GM12878 (cell line): ENCODE results near the gene ABCB9. TPM values are rescaled to one million over a fixed set of nuclear protein-coding genes. Genes with fewer than 3 reads are reported as not detected.

Experiments
- CREM ChIP-seq: IDR thresholded peaks from 2 replicates; pipeline ENCODE4 v1.6.1; 2014; ENCODE audit warnings: antibody characterized with exemption, low read depth
- E2F4 ChIP-seq: IDR thresholded peaks from 2 replicates; pipeline ENCODE4 v1.6.1; 2012; ENCODE audit warnings: low read depth, low read length, improper control_type of control experiment
- EED ChIP-seq: sonication (generic); IDR thresholded peaks from 2 replicates; pipeline ENCODE4 v1.6.1; 2016; ENCODE audit warnings: antibody characterized with exemption, low read depth
- ELK1 ChIP-seq: IDR thresholded peaks from 2 replicates; pipeline ENCODE4 v1.6.1; 2012; ENCODE audit warnings: low read depth, low read length, improper control_type of control experiment
- HDAC6 ChIP-seq: fragments of 200-600 bp; sonication (generic); IDR thresholded peaks from one replicate; pipeline ENCODE4 v1.8.0; 2017; ENCODE audit warnings: antibody characterized with exemption; ENCODE audit not compliant: unreplicated experiment
- HDGF ChIP-seq: fragments of 450-650 bp; IDR thresholded peaks from 2 replicates; pipeline ENCODE4 v1.6.1; 2016; ENCODE audit warnings: antibody characterized with exemption
- MXI1 ChIP-seq: fragments of 150-350 bp; IDR thresholded peaks from 2 replicates; pipeline ENCODE4 v1.6.1; 2011; ENCODE audit warnings: low read depth, mild to moderate bottlenecking, inconsistent platforms, low read length, improper control_type of control experiment
- NFYA ChIP-seq: IDR thresholded peaks from 2 replicates; pipeline ENCODE4 v1.6.1; 2011; ENCODE audit warnings: low read depth, mild to moderate bottlenecking, low read length, improper control_type of control experiment, borderline replicate concordance
- NRF1 ChIP-seq: conservative IDR thresholded peaks from 2 replicates; pipeline ENCODE4 v1.6.1; 2011; ENCODE audit warnings: mild to moderate bottlenecking, low read depth, low read length, improper control_type of control experiment
- PAX8 ChIP-seq: fragments of 450-650 bp; IDR thresholded peaks from 2 replicates; pipeline ENCODE4 v1.6.1; 2017; ENCODE audit warnings: mild to moderate bottlenecking, moderate library complexity
- PML ChIP-seq: IDR thresholded peaks from 2 replicates; pipeline ENCODE4 v1.6.1; 2012; ENCODE audit warnings: low read length, inconsistent platforms
- RCOR1 ChIP-seq: conservative IDR thresholded peaks from 2 replicates; pipeline ENCODE4 v1.6.1; 2012; ENCODE audit warnings: low read depth, low read length, improper control_type of control experiment
- TAF1 ChIP-seq: IDR thresholded peaks from 2 replicates; pipeline ENCODE4 v1.6.1; 2011; ENCODE audit warnings: mild to moderate bottlenecking, low read depth, low read length, borderline replicate concordance
- YY1 ChIP-seq: IDR thresholded peaks from 2 replicates; pipeline ENCODE4 v1.6.1; 2011; ENCODE audit warnings: low read depth, mild to moderate bottlenecking, low read length
- ZNF217 ChIP-seq: fragments of 450-650 bp; IDR thresholded peaks from 2 replicates; pipeline ENCODE4 v1.6.1; 2017; ENCODE audit warnings: antibody characterized with exemption, mild to moderate bottlenecking
- ZNF24 ChIP-seq: fragments of 450-650 bp; IDR thresholded peaks from 2 replicates; pipeline ENCODE4 v1.6.1; 2017; ENCODE audit warnings: antibody characterized with exemption, mild to moderate bottlenecking
- polyA plus RNA-seq, 11 experiments: library from polyadenylated mRNA; depleted of rRNA in 4 of 11; unstranded in 6 of 11; stranded (reverse) in 5 of 11; fragments of >200 nt; fragmentation: Nextera tagmentation in 4 of 11; fragmentation: Illumina TruSeq in 1 of 11; extraction: Ambion mirVana in 4 of 11; extraction: Trizol in 1 of 11; gene quantifications; 1 replicate in 1 of 11; 2 replicates in 10 of 11; pipeline versions ENCODE4 v1.2.1 to v1.2.3, GENCODE V29; 2011 to 2016; ENCODE audit warnings: inconsistent platforms in 2 of 11, missing spikeins in 2 of 11, low read depth in 1 of 11
- total RNA-seq, 4 experiments: library from RNA; depleted of rRNA in 3 of 4; stranded (reverse); fragments of >200 nt in 3 of 4; fragmentation: Illumina TruSeq in 1 of 4; extraction: Trizol in 1 of 4; gene quantifications; 2 replicates each; pipeline versions ENCODE4 v1.2.1 to v1.2.3, GENCODE V29; 2013 to 2021
- TF ChIP-seq, protein P1 (sequence below): fragments of 450-650 bp; IDR thresholded peaks from 2 replicates; pipeline ENCODE4 v1.6.1; 2017; ENCODE audit warnings: mild to moderate bottlenecking, low read depth, inconsistent platforms; ENCODE audit not compliant: poor library complexity, severe bottlenecking
- TF ChIP-seq, protein P2 (sequence below): fragments of 450-650 bp; IDR thresholded peaks from 2 replicates; pipeline ENCODE4 v1.6.1; 2017; ENCODE audit warnings: mild to moderate bottlenecking, moderate library complexity
- TF ChIP-seq, protein P3 (sequence below): fragments of 450-650 bp; IDR thresholded peaks from 2 replicates; pipeline ENCODE4 v1.6.1; 2017; ENCODE audit warnings: borderline replicate concordance

ABCB9 gene
- total and polyA plus RNA-seq, 10 of the 15 experiments (the other 5 are each of a cell fraction or from before 2014, with no cell fraction given) = 0.37 to 4.9 (median 3.1) TPM

DNA sequence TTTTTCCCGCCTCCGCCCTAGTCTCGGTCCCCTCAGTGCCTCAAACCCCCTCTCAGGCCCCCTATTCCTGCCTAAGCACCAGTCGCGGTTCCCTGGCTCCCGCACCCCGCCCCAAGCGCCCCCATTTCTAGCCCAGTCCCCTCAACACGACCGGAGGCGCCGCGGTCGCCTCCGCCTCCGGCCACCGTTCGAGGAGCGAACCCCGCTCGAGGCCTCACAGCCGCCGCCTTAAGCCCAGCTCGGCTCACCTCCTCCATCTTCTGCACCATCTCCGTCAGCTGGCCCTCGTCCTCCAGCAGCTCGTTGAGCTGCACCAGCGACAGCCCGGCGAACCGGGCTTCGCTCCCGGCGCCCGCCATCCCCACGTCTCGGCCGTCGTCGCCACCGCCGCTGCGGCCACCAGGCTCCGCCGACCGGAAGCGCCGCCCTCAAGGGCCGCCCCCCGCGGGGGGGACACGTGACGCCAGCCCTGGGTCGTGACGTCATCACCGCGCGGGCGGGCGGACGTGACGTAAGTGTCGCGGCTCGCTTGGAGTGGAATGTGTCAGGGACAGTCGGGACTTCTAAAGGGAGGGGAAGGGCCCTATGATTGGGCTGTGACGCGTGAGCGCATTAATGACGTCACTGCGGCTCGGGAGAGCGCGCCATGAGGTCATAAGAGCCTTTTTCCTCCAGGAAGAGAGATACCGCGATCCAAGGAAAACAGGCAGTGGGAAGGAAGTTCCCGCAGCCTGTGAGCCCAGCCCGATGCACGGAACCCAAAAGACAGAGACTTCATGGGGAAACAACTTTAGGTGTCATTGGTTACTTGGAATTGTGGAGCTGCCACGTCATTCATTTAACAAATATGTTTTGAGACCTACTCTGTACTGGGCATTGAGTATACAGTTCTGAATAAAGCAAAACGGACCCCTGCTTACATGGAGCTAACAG lies 70.3 kb downstream of the ABCB9 start, which contains the start of gene VPS37B (continued):
- TF ChIP-seq PML (no peak; the same call in 1 of the 2 replicates), RCOR1 (peak; percentile 89; the same call in 1 of the 2 replicates), HDAC6 (no peak), HDGF (no peak), MXI1 (0 out of 2 replicates have a peak, but pooled peaks have one; percentile 43), ZNF24 (0 out of 2 replicates have a peak, but pooled peaks have one; percentile 18), NRF1 (no peak), TAF1 (peak; percentile 73; the same call in 1 of the 2 replicates), NFYA (no peak), YY1 (peak; percentile 82), PAX8 (no peak), ELK1 (peak; percentile 87), E2F4 (no peak), EED (0 out of 2 replicates have a peak, but pooled peaks have one; percentile 40), ZNF217 (peak; percentile 91), CREM (peak; percentile 100)
- TF ChIP-seq, protein P1, sequence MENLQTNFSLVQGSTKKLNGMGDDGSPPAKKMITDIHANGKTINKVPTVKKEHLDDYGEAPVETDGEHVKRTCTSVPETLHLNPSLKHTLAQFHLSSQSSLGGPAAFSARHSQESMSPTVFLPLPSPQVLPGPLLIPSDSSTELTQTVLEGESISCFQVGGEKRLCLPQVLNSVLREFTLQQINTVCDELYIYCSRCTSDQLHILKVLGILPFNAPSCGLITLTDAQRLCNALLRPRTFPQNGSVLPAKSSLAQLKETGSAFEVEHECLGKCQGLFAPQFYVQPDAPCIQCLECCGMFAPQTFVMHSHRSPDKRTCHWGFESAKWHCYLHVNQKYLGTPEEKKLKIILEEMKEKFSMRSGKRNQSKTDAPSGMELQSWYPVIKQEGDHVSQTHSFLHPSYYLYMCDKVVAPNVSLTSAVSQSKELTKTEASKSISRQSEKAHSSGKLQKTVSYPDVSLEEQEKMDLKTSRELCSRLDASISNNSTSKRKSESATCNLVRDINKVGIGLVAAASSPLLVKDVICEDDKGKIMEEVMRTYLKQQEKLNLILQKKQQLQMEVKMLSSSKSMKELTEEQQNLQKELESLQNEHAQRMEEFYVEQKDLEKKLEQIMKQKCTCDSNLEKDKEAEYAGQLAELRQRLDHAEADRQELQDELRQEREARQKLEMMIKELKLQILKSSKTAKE = peak; percentile 48
- TF ChIP-seq, protein P2, sequence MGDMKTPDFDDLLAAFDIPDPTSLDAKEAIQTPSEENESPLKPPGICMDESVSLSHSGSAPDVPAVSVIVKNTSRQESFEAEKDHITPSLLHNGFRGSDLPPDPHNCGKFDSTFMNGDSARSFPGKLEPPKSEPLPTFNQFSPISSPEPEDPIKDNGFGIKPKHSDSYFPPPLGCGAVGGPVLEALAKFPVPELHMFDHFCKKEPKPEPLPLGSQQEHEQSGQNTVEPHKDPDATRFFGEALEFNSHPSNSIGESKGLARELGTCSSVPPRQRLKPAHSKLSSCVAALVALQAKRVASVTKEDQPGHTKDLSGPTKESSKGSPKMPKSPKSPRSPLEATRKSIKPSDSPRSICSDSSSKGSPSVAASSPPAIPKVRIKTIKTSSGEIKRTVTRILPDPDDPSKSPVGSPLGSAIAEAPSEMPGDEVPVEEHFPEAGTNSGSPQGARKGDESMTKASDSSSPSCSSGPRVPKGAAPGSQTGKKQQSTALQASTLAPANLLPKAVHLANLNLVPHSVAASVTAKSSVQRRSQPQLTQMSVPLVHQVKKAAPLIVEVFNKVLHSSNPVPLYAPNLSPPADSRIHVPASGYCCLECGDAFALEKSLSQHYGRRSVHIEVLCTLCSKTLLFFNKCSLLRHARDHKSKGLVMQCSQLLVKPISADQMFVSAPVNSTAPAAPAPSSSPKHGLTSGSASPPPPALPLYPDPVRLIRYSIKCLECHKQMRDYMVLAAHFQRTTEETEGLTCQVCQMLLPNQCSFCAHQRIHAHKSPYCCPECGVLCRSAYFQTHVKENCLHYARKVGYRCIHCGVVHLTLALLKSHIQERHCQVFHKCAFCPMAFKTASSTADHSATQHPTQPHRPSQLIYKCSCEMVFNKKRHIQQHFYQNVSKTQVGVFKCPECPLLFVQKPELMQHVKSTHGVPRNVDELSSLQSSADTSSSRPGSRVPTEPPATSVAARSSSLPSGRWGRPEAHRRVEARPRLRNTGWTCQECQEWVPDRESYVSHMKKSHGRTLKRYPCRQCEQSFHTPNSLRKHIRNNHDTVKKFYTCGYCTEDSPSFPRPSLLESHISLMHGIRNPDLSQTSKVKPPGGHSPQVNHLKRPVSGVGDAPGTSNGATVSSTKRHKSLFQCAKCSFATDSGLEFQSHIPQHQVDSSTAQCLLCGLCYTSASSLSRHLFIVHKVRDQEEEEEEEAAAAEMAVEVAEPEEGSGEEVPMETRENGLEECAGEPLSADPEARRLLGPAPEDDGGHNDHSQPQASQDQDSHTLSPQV = peak; percentile 92; the same call in 1 of the 2 replicates
- TF ChIP-seq, protein P3, sequence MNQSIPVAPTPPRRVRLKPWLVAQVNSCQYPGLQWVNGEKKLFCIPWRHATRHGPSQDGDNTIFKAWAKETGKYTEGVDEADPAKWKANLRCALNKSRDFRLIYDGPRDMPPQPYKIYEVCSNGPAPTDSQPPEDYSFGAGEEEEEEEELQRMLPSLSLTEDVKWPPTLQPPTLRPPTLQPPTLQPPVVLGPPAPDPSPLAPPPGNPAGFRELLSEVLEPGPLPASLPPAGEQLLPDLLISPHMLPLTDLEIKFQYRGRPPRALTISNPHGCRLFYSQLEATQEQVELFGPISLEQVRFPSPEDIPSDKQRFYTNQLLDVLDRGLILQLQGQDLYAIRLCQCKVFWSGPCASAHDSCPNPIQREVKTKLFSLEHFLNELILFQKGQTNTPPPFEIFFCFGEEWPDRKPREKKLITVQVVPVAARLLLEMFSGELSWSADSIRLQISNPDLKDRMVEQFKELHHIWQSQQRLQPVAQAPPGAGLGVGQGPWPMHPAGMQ = no peak
